Spleen (tissue), 11 donors: ENCODE results near the gene DOCK10. TPM values are rescaled to one million over a fixed set of nuclear protein-coding genes. Genes with fewer than 3 reads are reported as not detected.

Experiments used
- DNase-seq: peaks from one replicate; pipeline ENCODE4 v3.0.0-alpha.2; 2020
- H3K27ac ChIP-seq, 8 donors: fragments of 200-600 bp; sonication (generic) in 7 of 8; 1 replicate in 4 of 8; 2 replicates in 4 of 8; pipeline versions ENCODE4 v1.5.0 to v1.8.0; 2016 to 2021; ENCODE audit warnings: inconsistent platforms in 4 of 8, mild to moderate bottlenecking in 4 of 8, moderate library complexity in 1 of 8
- H3K27me3 ChIP-seq, 7 donors: fragments of 200-600 bp; sonication (generic) in 6 of 7; replicated peaks in 1 of 7; 1 replicate in 4 of 7; 2 replicates in 3 of 7; pipeline versions ENCODE4 v1.5.0 to v1.8.0; 2016 to 2021; ENCODE audit warnings: inconsistent platforms in 3 of 7, mild to moderate bottlenecking in 1 of 7
- H3K36me3 ChIP-seq, 6 donors: fragments of 200-600 bp; sonication (generic) in 5 of 6; 1 replicate in 4 of 6; 2 replicates in 2 of 6; pipeline versions ENCODE4 v1.5.0 to v1.8.0; 2016 to 2021; ENCODE audit warnings: inconsistent platforms in 2 of 6
- H3K4me1 ChIP-seq, 6 donors: fragments of 200-600 bp; sonication (generic) in 5 of 6; 1 replicate in 3 of 6; 2 replicates in 3 of 6; pipeline versions ENCODE4 v1.5.0 to v1.8.0; 2016 to 2021; ENCODE audit warnings: inconsistent platforms in 3 of 6
- H3K4me3 ChIP-seq, 8 donors: fragments of 200-600 bp; sonication (generic) in 7 of 8; 1 replicate in 4 of 8; 2 replicates in 4 of 8; pipeline versions ENCODE4 v1.5.0 to v1.8.0; 2016 to 2021; ENCODE audit warnings: inconsistent platforms in 4 of 8, mild to moderate bottlenecking in 4 of 8, moderate library complexity in 2 of 8
- H3K9me3 ChIP-seq, 8 donors: fragments of 200-600 bp; sonication (generic) in 7 of 8; 1 replicate in 4 of 8; 2 replicates in 4 of 8; pipeline versions ENCODE4 v1.5.0 to v1.8.0; 2016 to 2021; ENCODE audit warnings: inconsistent platforms in 4 of 8
- CTCF ChIP-seq, 11 experiments: fragments of 200-600 bp in 7 of 11; fragments of 450-650 bp in 4 of 11; sonication (generic) in 4 of 11; IDR thresholded peaks in 8 of 11; conservative IDR thresholded peaks in 3 of 11; 1 replicate in 7 of 11; 2 replicates in 4 of 11; pipeline versions ENCODE4 v1.4.0 to v1.8.0; 2016 to 2021; ENCODE audit warnings: antibody characterized with exemption in 11 of 11, inconsistent platforms in 4 of 11, mild to moderate bottlenecking in 1 of 11
- POLR2A ChIP-seq, 3 donors: fragments of 450-650 bp; IDR thresholded peaks; one replicate each; pipeline ENCODE4 v1.5.1; 2017; ENCODE audit warnings: antibody characterized with exemption in 3 of 3, mild to moderate bottlenecking in 1 of 3
- POLR2AphosphoS5 ChIP-seq, 3 donors: sonication (generic); formaldehyde crosslinking; IDR thresholded peaks; one replicate each; pipeline ENCODE4 v1.5.1; 2017; ENCODE audit warnings: antibody characterized with exemption in 3 of 3
- WGBS, 5 donors: extraction: QIAGEN DNeasy Blood & Tissue Kit in 3 of 5; methylation state at CpG; one replicate each; pipeline versions ENCODE4 v1.1.5 to v1.1.7; 2013 to 2018; 5-methylcytosine and 5-hydroxymethylcytosine counted together
- intact Hi-C: fragments of 100-400 bp; cut with DNase I; formaldehyde crosslinking; loops from one replicate; pipeline ENCODE4 v1.15.0; 2023; ENCODE audit warnings: low total_unique reads
- polyA plus RNA-seq, 3 donors: library from polyadenylated mRNA; stranded (reverse); fragments of 200-250 nt; gene quantifications; one replicate each; pipeline ENCODE4 v1.2.1, GENCODE V29; 2013
- total RNA-seq, 7 donors: library from RNA; depleted of rRNA in 3 of 7; stranded (reverse); fragments of >200 nt in 3 of 7; fragmentation: NEBNext Ultra II Directional in 4 of 7; extraction: Animal tissue kit (Norgen Biotek cat#: 25700) in 4 of 7; gene quantifications; one replicate each; pipeline versions ENCODE4 v1.1.0 to v1.2.1, GENCODE V29; 2016 to 2021
- donor health status: healthy with polysubstance abuse.
- donor health status: DM: no; HTN: no; CAD: no; lungs with moderate emphysema.
- donor health status: DM: no; HTN: no; CAD: no.
- donor health status: Bipolar disorder and iron deficiency.
- donor health status: healthy.
- donor health status: DM: no; HTN: no; CAD: no.
- donor health status: DM: yes; HTN: yes; CAD: no.

The DOCK10 gene
- total and polyA plus RNA-seq, 10 donors, result 12.5 to 203 (median 158) TPM

- TF ChIP-seq POLR2AphosphoS5 (IDR thresholded peaks at IDR 0.05) (peak in 1 of 3 donors; percentile 45), POLR2A (IDR thresholded peaks at IDR 0.05) (no peak), CTCF (IDR thresholded peaks at IDR 0.05 in 8 of 11, conservative IDR thresholded peaks at IDR 0.05 in 3 of 11) (no peak)
- Histone ChIP-seq H3K4me1 (peaks cover 16 to 63% (median 37%) of the 10 kb centered on the region in 6 donors), H3K36me3 (no peaks in the 10 kb centered on the region), H3K27ac (peak overlapping the region; percentile 42 to 77 (median 69)), H3K9me3 (no peaks in the 10 kb centered on the region), H3K27me3 (no peaks in the 10 kb centered on the region), H3K4me3 (peak overlapping the region in 5 of 8 donors; percentile 20 to 46 (median 28))
- no peak for DNase-seq
- intact Hi-C loops, result no loop called here
- 32 to 39% (median 34%) methylated on average over 14 of the region's 14 CpGs for WGBS, 5 donors
Measured at GRCh38 chr2:224982910-224983711, 59.2 kb downstream of the DOCK10 start.

GRCh38 chr2:224982226-224982625, 60.0 kb downstream of the DOCK10 start:
- H3K4me3 ChIP-seq, result peak overlapping the region in 6 of 8 donors; percentile 1 to 46 (median 26)
- no peak for TF ChIP-seq CTCF (IDR thresholded peaks at IDR 0.05 in 8 of 11, conservative IDR thresholded peaks at IDR 0.05 in 3 of 11)
- TF ChIP-seq POLR2A (IDR thresholded peaks at IDR 0.05), result no peak
- TF ChIP-seq POLR2AphosphoS5 (IDR thresholded peaks at IDR 0.05), result peak in 1 of 3 donors; percentile 24
- H3K36me3 ChIP-seq, result no peaks in the 10 kb centered on the region
- peak overlapping the region in 7 of 8 donors; percentile 30 to 77 (median 72) for H3K27ac ChIP-seq
- intact Hi-C loops, result no loop called here
- H3K4me1 ChIP-seq, result peaks cover 16 to 69% (median 39%) of the 10 kb centered on the region in 6 donors
- WGBS, 5 donors, result 63 to 70% (median 65%) methylated on average over 10 of the region's 10 CpGs
- DNase-seq, result no peak
- no peaks in the 10 kb centered on the region for H3K27me3 ChIP-seq
- no peaks in the 10 kb centered on the region for H3K9me3 ChIP-seq

GRCh38 chr2:224976629-224977525, 65.4 kb downstream of the DOCK10 start:
- peak overlapping the region in 6 of 8 donors; percentile 0 to 61 (median 38) for H3K27ac ChIP-seq
- H3K27me3 ChIP-seq, result no peaks in the 10 kb centered on the region
- peaks cover 0 to 69% (median 42%) of the 10 kb centered on the region in 6 donors for H3K4me1 ChIP-seq
- TF ChIP-seq POLR2AphosphoS5 (IDR thresholded peaks at IDR 0.05) (no peak), POLR2A (IDR thresholded peaks at IDR 0.05) (no peak), CTCF (IDR thresholded peaks at IDR 0.05 in 8 of 11, conservative IDR thresholded peaks at IDR 0.05 in 3 of 11) (no peak)
- H3K4me3 ChIP-seq, result no peak overlapping the region
- WGBS, 5 donors, result 65 to 84% (median 73%) methylated on average over 7 of the region's 7 CpGs
- DNase-seq, result no peak
- H3K36me3 ChIP-seq, result no peaks in the 10 kb centered on the region
- intact Hi-C loops, result no loop called here
- no peaks in the 10 kb centered on the region for H3K9me3 ChIP-seq
